Measurements from ENCODE around the gene RRAGA.
"Not testable (repeated sequence)": the region's sequence is repeated elsewhere in the genome, so short reads cannot be mapped to it uniquely, and the experiment has no call there.

The RRAGA gene, protein sequence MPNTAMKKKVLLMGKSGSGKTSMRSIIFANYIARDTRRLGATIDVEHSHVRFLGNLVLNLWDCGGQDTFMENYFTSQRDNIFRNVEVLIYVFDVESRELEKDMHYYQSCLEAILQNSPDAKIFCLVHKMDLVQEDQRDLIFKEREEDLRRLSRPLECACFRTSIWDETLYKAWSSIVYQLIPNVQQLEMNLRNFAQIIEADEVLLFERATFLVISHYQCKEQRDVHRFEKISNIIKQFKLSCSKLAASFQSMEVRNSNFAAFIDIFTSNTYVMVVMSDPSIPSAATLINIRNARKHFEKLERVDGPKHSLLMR

DNA sequence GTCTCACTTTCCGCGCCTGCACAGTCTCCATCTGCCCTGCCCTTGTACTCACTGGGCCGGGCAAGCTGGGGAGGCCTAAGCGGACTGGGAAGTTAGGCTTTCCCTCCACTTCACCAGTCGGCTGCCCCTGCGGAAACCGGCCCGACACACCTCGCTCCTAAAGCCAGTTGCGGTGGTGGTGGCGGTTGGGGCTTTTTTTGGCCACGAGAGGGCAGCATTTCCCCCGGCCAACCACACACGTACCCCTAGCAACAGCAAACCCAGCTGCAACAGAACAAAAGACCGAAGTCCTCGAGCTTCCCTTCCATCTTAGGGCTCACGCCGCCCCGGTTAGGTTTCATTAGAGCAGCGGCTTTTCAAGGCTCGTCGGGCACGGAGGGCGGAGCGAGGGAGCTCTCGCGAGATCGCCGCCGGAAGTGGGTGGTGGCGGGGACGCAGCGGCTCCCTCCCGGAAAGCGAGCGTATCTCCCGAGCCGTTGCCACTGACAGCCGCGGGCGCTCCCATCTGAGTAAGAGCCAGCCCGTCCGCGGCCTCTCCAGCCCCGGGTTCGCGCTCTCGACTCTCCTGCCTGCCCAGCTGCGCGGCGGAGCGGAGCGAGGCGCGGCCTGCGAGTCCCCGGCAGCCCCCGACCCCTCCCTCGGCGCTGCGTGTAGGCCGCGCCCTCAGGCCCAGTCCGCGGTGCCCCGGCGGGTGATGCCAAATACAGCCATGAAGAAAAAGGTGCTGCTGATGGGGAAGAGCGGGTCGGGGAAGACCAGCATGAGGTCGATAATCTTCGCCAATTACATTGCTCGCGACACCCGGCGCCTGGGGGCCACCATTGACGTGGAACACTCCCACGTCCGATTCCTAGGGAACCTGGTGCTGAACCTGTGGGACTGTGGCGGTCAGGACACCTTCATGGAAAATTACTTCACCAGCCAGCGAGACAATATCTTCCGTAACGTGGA lies at the start of gene RRAGA:
RRAGA (plus strand) TSS at position 462 of the 951 bp plus-strand sequence; CDS start at position 695, 233 bp downstream.
- DNase-seq (ENCODE audit: low read depth) = peak; percentile 83

DNA sequence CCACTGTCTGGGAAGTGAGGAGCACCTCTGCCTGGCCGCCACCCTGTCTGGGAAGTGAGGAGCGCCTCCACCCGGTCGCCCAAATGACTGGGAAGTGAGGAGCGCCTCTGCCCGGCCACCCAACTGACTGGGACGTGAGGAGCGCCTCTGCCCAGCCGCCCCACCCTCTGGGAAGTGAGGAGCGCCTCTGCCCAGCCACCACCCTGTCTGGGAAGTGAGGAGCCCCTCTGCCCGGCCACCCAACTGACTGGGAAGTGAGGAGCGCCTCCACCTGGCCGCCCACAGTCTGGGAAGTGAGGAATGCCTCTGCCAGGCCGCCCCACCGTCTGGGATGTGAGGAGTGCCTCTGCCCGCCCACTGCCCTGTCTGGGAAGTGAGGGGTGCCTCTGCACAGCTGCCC lies 49.1 kb upstream of the RRAGA start:
- no peak for DNase-seq (ENCODE audit: low read depth)

DNA sequence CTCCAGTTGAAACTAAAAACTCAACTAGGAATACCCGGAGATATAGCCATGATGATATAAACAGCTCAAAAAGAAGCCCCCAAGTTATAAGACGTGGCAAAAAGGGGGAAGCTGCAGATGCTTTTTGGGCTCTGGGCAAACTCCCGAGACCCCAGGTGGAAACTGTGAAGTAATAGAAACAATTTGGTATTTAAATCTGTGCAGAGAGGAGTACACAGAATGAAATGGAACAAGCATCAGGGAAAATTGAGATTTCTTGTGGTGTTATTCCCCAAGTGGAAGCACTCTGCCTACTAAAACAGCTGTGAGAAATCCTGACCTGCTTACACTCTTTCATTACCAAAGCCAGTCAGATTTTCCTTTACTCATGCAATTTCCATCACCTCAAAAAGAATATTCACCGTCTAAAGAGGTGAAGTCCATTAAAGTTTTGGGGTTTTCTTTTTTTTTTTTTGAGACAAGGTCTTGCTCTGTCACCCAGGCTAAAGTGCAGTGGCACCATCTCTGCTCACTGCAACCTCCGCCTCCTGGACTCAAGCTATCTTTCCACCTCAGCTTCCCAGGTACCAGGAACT lies 39.7 kb upstream of the RRAGA start:
- no peak for DNase-seq (ENCODE audit: low read depth)

DNA sequence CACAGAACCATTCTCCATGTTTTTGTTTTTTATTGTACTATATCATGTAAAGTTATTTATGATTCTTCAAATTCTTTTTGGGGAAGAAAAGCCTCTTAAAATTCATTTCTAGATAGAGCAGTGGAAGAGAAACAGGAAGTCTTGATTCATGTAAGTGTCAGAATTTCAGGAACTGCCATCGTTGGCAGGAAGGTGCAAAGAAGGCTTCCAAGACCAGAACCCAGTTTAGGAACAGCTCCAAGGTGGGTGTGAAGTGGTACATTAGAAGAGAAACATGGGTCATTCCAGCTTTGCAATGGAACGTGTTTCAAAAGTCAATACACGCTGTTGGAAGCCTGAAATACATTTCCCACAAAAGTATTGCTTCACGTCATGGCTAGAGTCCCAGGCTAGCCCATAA lies 31.0 kb upstream of the RRAGA start:
- no peak for DNase-seq (ENCODE audit: low read depth)

DNA sequence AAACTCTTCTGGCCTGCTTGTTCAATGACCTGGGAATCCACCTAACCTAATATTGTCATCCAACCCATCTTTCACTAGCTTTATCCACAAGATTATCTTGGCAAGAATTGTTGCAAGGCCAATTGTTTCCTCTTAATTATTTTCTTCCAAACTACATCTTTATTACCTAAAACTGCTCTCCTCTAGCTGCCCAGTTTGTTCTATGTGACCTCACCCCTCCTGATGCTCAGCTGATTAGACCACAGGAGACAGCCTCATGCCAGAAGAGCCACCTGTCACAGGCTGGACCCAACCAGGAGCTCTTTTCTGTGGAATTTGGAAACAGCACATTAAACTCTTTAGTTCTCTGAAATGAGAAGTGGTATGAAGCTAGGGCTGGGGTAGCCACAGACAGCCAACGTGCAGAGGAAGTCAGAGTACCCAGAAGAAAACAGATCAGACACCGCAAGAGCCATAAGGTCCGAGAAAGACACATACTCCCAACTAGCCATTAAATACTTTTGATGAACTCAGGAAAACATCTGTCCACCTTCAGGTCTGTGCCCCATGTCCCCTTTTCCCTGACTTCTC lies 28.3 kb upstream of the RRAGA start:
- no peak for DNase-seq (ENCODE audit: low read depth)

DNA sequence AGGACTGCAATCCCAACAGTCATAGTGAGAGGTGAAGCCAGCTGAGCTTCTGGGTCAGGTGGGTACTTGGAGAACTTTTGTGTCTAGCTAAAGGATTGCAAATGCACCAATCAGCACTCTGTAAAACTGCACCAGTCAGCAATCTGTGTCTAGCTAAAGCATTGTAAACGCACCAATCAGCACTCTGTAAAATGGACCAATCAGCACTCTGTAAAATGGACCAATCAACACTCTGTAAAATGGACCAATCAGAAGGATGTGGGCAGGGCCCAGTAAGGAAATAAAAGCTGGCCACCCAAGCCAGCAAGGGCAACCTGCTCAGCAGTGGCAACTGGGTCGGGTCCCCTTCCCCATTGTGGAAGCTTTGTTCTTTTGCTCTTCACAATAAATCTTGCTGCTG lies 27.6 kb upstream of the RRAGA start:
- not testable (repeated sequence) for DNase-seq (ENCODE audit: low read depth)

DNA sequence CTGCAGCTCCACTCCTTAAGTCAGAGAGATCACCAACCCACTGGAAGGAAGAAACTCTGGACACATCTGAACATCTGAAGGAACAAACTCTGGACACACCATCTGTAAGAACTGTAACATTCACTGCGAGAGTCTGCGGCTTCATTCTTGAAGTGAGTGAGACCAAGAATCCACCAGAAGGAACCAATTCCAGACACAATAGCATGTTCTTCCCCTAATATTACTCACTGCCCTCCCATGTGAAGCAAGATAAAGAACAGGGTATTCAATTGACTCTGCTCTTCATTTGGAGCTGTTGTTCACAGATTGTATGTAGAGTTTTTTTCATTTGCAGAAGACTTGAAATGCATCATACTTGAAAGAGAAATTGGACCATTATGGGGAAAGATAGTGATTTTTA lies 27.0 kb upstream of the RRAGA start:
- DNase-seq (ENCODE audit: low read depth) = no peak

DNA sequence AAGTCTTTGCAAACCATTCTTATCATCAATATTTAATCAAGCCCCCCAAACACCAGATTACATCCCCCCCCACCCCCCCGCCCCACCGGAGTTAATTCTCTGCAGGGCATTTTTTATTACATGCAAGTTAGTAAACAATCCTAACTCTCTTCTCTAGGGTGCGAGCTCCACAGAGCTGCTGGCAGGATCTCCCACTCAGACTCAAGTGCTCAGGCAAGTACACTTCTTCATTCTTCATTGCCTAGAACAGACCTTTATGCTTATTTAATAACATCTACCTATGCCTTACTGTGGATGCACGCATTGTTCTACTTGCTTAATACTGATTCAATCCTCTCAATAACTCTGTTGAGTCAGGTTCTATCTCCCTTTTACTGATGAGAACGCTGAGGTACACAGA lies 26.1 kb upstream of the RRAGA start:
- DNase-seq (ENCODE audit: low read depth) = no peak

DNA sequence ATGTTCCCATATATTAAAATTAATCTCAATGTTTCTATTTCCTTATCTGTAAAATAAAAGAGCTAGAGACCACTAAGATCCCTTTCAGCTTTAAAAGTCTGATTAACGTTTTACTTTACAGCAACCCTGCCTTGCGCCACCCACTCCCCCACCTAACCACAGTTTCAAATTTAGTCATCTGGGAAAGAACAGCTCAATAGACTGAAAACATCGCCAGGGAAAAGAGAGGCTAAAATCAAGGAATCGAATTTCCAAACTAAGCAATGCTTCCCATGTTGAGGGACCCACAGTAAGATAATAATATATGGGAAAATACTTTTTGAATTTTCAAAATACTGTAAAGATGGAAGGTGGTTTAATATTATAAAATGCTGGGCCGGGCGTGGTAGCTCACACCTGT lies 22.9 kb upstream of the RRAGA start:
- no peak for DNase-seq (ENCODE audit: low read depth)

DNA sequence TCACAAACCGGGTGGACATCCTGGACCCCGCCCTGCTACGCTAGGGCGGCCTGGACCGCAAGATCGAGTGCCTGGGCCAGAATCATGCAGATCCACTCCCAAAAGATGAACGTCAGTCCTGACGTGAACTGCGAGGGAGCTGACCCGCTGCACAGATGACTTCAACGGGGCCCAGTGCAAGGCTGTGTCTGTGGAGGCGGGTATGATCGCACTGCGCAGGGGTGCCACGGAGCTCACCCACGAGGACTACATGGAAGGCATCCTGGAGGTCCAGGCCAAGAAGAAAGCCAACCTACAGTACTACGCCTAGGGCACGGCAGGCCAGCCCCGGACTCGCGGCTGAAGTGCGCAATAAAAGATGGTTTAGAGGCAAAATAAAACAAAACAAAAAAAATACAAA lies 21.4 kb upstream of the RRAGA start:
- DNase-seq (ENCODE audit: low read depth) = no peak

DNA sequence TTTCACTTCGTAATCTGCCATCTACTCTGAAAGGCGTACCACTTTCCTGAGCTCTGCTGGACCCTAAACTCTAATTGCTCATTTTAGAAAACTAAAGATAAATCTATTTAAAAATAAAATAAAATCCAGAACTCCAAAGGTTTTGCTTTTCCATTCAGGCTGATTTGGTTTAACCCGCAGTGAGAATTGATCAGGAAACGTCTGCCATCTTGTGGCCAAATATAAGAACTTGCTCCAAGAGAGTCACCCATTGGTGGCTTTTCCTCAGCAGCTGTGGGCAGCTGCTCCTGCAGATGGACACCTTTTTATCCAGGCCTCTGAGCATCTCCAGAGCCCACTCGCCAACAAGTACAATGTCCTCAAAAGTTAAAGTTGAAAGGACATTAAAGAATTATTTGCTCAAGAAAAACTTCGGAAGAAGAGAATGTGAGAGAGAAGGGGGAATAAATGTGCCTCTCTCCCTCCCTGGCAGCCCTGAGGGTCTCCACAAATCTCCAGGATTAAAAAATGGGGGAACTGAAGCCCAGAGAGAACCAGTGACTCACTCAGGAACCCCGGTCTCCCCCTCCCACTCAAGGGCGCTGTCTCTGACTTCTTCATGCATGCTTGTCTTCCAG lies 20.3 kb upstream of the RRAGA start:
- no peak for DNase-seq (ENCODE audit: low read depth)

DNA sequence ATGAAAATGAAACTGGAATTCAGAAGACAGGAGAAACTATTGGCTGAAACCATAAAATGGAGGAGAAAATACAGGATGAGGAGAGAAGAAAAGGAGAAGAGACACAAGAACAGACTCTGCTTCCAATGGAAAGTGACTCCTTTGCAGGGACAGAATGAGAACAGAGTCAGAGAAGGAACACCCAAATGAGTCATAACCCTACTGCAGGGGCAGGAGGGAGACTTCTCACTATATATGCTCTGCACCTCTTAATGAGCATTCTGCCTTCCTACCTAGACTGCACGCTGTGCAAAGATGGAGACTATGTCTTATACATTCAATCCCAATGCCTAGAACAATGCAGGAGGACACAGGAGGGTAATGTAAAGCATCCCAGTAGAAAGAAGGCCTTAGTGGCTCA lies 18.3 kb upstream of the RRAGA start:
- DNase-seq (ENCODE audit: low read depth) = no peak

DNA sequence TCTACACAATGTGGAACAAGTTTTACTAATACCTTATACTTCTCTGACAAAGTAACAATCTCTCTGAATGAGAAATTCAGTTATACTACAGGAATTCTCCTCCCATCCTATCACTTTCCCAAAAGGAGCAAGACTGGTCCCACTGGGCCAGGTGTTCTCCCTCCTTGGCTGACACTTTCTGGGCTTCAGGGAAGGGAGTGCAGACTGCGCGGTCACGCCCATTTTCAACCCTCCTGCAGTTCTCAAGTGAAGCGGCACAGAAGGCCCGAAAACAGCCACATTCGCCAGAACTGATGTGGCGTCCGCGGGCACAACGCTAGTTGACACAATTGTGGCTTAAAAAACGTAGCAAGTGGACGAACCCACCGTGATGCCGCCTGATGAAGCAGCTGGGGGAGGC lies 16.8 kb upstream of the RRAGA start:
- no peak for DNase-seq (ENCODE audit: low read depth)

DNA sequence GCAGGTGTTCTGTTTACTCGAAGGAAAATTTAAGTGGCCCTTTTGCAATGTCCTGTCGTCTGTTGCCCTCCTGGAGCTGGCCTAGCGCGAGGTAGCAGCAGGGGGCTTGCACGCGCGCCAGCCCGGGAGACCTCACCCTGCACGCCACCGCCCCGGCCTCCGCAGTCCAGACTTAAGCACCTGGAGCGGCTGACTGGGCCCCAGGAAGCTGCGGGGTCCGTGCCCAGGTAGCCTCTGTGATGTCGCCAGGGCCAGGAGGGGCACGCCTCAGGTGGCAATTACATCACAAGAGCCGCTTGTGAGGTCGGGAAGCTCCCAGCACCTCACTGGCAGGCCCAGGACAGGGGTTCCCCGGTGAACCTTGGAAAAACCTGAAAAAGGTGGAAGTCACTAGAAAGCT lies 16.2 kb upstream of the RRAGA start, which contains the start of gene SAXO1:
SAXO1 (minus strand) TSS at position 195 of the 400 bp plus-strand sequence. CDS start 301 bp downstream, outside the sequence.
- DNase-seq (ENCODE audit: low read depth) = no peak

DNA sequence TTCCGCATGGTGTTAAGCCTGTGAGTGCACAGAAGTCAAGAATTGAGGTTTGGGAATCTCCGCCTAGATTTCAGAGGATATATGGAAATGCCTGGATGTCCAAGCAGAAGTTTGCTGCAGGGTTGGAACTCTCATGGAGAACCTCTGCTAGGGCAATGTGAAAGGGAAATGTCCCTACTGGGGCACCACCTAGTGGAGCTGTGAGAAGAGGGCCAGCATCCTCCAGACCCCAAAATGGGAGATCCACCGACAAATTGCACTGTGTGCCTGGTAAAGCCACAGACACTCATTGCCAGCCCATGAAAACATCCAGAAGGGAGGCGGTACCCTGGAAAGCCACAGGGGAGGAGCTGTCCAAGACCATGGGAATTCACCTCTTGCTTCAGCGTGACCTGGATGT lies 12.6 kb upstream of the RRAGA start:
- no peak for DNase-seq (ENCODE audit: low read depth)

DNA sequence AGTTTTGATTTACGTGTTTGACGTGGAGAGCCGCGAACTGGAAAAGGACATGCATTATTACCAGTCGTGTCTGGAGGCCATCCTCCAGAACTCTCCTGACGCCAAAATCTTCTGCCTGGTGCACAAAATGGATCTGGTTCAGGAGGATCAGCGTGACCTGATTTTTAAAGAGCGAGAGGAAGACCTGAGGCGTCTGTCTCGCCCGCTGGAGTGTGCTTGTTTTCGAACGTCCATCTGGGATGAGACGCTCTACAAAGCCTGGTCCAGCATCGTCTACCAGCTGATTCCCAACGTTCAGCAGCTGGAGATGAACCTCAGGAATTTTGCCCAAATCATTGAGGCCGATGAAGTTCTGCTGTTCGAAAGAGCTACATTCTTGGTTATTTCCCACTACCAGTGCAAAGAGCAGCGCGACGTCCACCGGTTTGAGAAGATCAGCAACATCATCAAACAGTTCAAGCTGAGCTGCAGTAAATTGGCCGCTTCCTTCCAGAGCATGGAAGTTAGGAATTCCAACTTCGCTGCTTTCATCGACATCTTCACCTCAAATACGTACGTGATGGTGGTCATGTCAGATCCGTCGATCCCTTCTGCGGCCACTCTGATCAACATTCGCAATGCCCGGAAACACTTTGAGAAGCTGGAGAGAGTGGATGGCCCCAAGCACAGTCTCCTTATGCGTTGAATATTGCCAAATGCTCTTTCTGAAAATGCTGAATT lies 850 bp downstream of the RRAGA start:
- no peak for DNase-seq (ENCODE audit: low read depth)

DNA sequence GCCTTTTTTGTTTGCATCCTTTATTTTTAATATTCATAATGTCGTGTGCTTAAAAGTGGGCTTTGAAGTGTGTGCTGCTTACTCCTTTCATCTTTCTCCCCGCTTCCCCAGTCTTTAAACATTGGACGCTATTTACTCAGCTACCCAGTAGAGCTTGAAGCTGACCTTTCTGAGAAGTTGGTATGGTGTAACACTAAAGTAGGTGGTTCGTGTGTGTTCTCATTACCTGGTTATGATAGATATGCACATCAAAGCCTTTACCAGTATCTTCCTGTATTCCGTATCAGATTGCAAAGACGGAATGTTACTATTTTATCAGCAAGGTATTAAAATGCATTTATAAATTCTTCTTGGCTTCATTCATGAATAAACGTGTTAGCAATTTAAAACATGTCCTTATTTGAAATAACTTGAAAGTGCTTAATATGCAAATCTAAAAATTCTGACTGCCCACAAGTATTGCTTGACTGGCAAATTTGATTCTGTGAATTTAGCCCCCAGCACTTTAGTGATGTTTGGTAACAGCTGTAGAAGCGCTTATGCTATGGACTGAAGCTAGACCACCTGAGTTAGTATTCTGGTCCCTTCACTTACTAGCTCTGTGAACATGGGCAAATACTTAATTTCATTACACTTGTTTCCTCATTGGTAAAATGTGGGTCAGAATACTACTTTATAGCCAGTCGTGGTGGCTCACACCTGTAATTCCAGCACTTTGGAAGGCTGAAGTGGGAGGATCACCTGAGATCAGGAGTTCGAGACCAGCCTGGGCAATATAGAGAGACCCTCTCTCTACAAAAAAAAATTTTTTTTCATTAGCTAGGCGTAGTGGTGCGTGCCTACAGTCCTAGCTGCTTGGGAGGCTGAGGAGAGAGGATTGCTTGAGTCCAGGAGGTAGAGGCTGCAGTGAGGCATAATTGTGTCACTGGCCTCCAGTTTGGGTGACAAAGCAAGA lies 1.7 kb downstream of the RRAGA start:
- DNase-seq (ENCODE audit: low read depth) = no peak

DNA sequence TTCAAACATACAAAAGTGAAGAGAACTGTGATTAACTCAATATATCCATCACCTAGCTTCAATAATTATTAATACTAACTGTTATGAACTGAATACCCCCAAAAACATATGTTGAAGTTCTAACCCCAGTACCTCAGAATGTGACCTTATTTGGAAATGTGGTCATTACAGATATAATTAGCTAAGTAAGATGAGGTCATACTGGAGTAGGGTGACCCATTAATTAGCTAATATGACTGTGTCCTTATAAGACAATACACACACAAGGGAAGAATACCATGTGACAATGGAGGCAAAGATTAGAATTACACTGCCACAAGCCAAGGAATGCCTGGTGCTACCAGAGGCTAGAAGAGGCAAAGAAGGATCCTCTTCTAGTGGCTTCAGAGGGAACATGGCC lies 7.8 kb downstream of the RRAGA start:
- DNase-seq (ENCODE audit: low read depth) = no peak

DNA sequence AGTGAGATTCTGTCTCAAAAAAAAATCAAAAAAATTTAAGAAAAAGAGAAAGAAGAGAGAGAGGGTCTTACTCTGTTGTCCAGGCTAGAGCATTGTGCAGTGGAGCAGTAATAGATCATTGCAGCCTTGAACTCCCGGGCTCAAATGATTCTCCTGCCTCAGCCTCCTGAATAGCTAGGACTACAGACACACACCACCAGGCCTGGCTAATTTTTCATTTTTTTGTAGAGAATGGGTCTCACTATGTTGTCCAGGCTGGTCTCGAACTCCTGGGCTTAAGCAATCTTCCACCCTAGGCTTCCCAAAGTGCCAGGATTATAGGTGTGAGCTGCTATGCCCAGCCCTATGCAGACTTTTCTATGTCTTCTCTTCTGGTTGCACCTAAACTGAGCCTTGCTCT lies 25.0 kb downstream of the RRAGA start:
- DNase-seq (ENCODE audit: low read depth) = no peak

DNA sequence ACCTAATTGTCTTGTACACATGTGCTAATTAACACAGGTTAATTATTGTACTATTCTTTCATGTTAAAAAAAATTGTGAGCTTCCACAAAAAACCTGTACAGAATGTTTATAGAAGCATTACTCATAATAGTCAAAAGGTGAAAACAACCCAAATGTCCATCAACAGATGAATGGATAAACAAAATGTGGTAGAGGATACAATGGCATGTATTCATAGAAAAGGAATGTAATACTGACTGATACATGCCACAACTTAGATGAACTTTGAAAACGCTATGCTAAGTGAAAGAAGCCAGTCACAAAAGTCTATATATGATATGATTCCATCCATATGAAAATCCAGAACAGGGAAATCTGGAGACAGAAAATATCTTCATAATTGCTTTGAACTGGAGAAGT lies 25.6 kb downstream of the RRAGA start:
- DNase-seq (ENCODE audit: low read depth) = no peak

All from stimulated activated CD8-positive, alpha-beta memory T cell treated with anti-CD3 and anti-CD28 coated beads, Interleukin-15, amount 100 ng/mL, for 24 hours (primary cell).